Endodermal cell (in vitro differentiated cells): Measurements from ENCODE around the gene ATAD2B. TPM values are rescaled to one million over a fixed set of nuclear protein-coding genes. Genes with fewer than 3 reads are reported as not detected.

ENCODE experiments used
- DNase-seq: peaks from one replicate; pipeline ENCODE4 v3.0.0-alpha.2; 2017
- H3K27ac ChIP-seq: 2 replicates; pipeline ENCODE4 v1.5.1; 2013; ENCODE audit warnings: mild to moderate bottlenecking, low read depth, low read length, moderate library complexity
- H3K27me3 ChIP-seq: 2 replicates; pipeline ENCODE4 v1.6.1; 2013; ENCODE audit warnings: mild to moderate bottlenecking, low read length, moderate library complexity; ENCODE audit not compliant: insufficient read depth, control insufficient read depth, poor library complexity, severe bottlenecking
- H3K36me3 ChIP-seq: 2 replicates; pipeline ENCODE4 v1.7.0; 2013; ENCODE audit warnings: mild to moderate bottlenecking, low read length, moderate library complexity; ENCODE audit not compliant: control insufficient read depth, insufficient read depth
- H3K4me1 ChIP-seq: one replicate; pipeline ENCODE4 v1.7.0; 2013; ENCODE audit warnings: low read length; ENCODE audit not compliant: control insufficient read depth, insufficient read depth
- H3K4me3 ChIP-seq: 2 replicates; pipeline ENCODE4 v1.5.1; 2013; ENCODE audit warnings: mild to moderate bottlenecking, low read length, moderate library complexity
- H3K9ac ChIP-seq: 2 replicates; pipeline ENCODE4 v1.6.1; 2013; ENCODE audit warnings: mild to moderate bottlenecking, low read length, moderate library complexity; ENCODE audit not compliant: poor library complexity, severe bottlenecking; ENCODE audit errors: extremely low read depth
- H3K9me3 ChIP-seq: 2 replicates; pipeline ENCODE4 v1.6.1; 2013; ENCODE audit warnings: mild to moderate bottlenecking, low read length, moderate library complexity; ENCODE audit not compliant: control insufficient read depth
- H3K27ac Mint-ChIP-seq: 2 replicates; pipeline ENCODE4 v1.8.0; 2020; ENCODE audit warnings: mixed read lengths
- H3K27me3 Mint-ChIP-seq: 2 replicates; pipeline ENCODE4 v1.8.0; 2021; ENCODE audit warnings: mild to moderate bottlenecking, mixed read lengths; ENCODE audit not compliant: insufficient read depth
- H3K36me3 Mint-ChIP-seq: 2 replicates; pipeline ENCODE4 v1.8.0; 2020; ENCODE audit warnings: low read depth, mixed read lengths
- H3K4me1 Mint-ChIP-seq: 2 replicates; pipeline ENCODE4 v1.8.0; 2020; ENCODE audit warnings: mixed read lengths
- H3K4me3 Mint-ChIP-seq: 2 replicates; pipeline ENCODE4 v1.8.0; 2020; ENCODE audit warnings: mild to moderate bottlenecking, moderate library complexity, mixed read lengths
- H3K9me3 Mint-ChIP-seq: 2 replicates; pipeline ENCODE4 v1.8.0; 2020; ENCODE audit warnings: mild to moderate bottlenecking, mixed read lengths
- WGBS, 2 experiments: methylation state at CpG; one replicate each; pipeline versions ENCODE4 v1.1.5 to v1.1.7; 2013; ENCODE audit warnings: missing lambda C conversion rate in 2 of 2, mixed read lengths in 1 of 2; ENCODE audit not compliant: insufficient coverage in 1 of 2, insufficient read length in 1 of 2; 5-methylcytosine and 5-hydroxymethylcytosine counted together
- total RNA-seq, 2 donors: library from RNA; stranded (reverse); fragmentation: NEBNext Ultra II Directional in 1 of 2; extraction: Animal tissue kit (Norgen Biotek cat#: 25700) in 1 of 2; gene quantifications; 2 replicates in 1 of 2; 3 replicates in 1 of 2; pipeline ENCODE4 v1.2.1, GENCODE V29; 2021
- TF ChIP-seq, protein P1 (sequence below): fragments of 200-600 bp; sonication (generic); conservative IDR thresholded peaks from 2 replicates; pipeline ENCODE4 v1.5.0; 2021; ENCODE audit warnings: antibody characterized with exemption, mild to moderate bottlenecking

ATAD2B gene
- total RNA-seq, 2 donors from 2014 or later, result 18.6 to 20.7 TPM

DNA sequence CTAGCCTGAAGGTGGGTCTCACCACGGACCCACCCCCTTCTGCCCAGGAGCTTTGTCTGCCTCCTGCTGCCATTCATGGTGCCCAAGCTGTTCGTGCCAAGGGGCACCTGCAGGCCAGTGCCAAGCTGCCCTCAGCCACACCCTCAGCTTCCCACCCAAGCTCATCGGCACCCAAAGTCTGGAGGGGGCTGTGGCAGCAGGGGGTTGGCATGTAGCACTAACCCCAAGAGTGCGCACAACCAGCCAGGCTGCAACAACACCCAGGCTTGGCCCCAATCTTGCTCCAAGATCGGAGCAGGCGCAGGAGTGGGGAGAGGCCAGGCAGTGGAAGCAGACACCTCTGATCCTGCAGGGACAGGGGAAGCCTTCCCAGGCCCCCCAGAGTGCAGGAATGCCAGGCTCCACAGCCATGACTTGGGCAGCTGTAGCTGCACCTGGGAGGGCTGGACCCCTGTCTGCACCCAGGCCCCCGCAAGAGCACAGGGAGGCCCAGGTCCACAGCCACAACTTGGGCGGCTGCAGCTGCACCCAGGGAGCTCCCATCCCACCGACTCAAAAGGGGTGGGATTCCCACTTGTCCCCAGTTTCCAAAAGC lies 89.9 kb downstream of the ATAD2B start:
- H3K36me3 Mint-ChIP-seq, result peaks cover 54% of the 10 kb centered on the region
- TF ChIP-seq, protein P1, sequence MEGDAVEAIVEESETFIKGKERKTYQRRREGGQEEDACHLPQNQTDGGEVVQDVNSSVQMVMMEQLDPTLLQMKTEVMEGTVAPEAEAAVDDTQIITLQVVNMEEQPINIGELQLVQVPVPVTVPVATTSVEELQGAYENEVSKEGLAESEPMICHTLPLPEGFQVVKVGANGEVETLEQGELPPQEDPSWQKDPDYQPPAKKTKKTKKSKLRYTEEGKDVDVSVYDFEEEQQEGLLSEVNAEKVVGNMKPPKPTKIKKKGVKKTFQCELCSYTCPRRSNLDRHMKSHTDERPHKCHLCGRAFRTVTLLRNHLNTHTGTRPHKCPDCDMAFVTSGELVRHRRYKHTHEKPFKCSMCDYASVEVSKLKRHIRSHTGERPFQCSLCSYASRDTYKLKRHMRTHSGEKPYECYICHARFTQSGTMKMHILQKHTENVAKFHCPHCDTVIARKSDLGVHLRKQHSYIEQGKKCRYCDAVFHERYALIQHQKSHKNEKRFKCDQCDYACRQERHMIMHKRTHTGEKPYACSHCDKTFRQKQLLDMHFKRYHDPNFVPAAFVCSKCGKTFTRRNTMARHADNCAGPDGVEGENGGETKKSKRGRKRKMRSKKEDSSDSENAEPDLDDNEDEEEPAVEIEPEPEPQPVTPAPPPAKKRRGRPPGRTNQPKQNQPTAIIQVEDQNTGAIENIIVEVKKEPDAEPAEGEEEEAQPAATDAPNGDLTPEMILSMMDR, result no peak
- H3K4me1 Mint-ChIP-seq, result no peaks in the 10 kb centered on the region
- H3K27me3 Mint-ChIP-seq, result no peaks in the 10 kb centered on the region
- WGBS, 2 experiments, result 72 to 84% methylated on average over 5 to 9 of the region's 9 CpGs
- Histone ChIP-seq H3K4me1 (no peaks in the 10 kb centered on the region), H3K9ac (no peak overlapping the region), H3K9me3 (peaks cover 30% of the 10 kb centered on the region), H3K27ac (no peak overlapping the region), H3K4me3 (no peak overlapping the region), H3K27me3 (no peaks in the 10 kb centered on the region), H3K36me3 (peaks cover 8% of the 10 kb centered on the region)
- no peak overlapping the region for H3K4me3 Mint-ChIP-seq
- DNase-seq, result no peak
- H3K9me3 Mint-ChIP-seq, result peaks cover 21% of the 10 kb centered on the region
- H3K27ac Mint-ChIP-seq, result no peak overlapping the region

- Mint-ChIP-seq H3K27ac (no peak overlapping the region), H3K4me1 (no peaks in the 10 kb centered on the region), H3K9me3 (peaks cover 18% of the 10 kb centered on the region), H3K4me3 (no peak overlapping the region), H3K27me3 (no peaks in the 10 kb centered on the region), H3K36me3 (peaks cover 54% of the 10 kb centered on the region)
- Histone ChIP-seq H3K27me3 (no peaks in the 10 kb centered on the region), H3K4me1 (no peaks in the 10 kb centered on the region), H3K27ac (no peak overlapping the region), H3K36me3 (peaks cover 8% of the 10 kb centered on the region), H3K4me3 (no peak overlapping the region), H3K9ac (no peak overlapping the region), H3K9me3 (peaks cover 30% of the 10 kb centered on the region)
- TF ChIP-seq, protein P1, result no peak
- DNase-seq, result no peak
- 90 to 95% methylated on average over 5 of the region's 5 CpGs for WGBS, 2 experiments
These were observed 90.4 kb downstream of the ATAD2B start for GRCh38 chr2:23836505-23836904.

- no peaks in the 10 kb centered on the region for H3K27me3 Mint-ChIP-seq
- H3K36me3 Mint-ChIP-seq, result peaks cover 51% of the 10 kb centered on the region
- WGBS, 2 experiments, result 94 to 97% methylated on average over 8 to 9 of the region's 9 CpGs
- no peak overlapping the region for H3K27ac Mint-ChIP-seq
- no peak overlapping the region for H3K4me3 ChIP-seq
- H3K27ac ChIP-seq, result no peak overlapping the region
- H3K9me3 Mint-ChIP-seq, result peaks cover 18% of the 10 kb centered on the region
- no peak overlapping the region for H3K4me3 Mint-ChIP-seq
- H3K4me1 ChIP-seq, result no peaks in the 10 kb centered on the region
- H3K4me1 Mint-ChIP-seq, result no peaks in the 10 kb centered on the region
- H3K36me3 ChIP-seq, result peaks cover 8% of the 10 kb centered on the region
- TF ChIP-seq, protein P1, result no peak
- H3K27me3 ChIP-seq, result no peaks in the 10 kb centered on the region
- DNase-seq, result no peak
- no peak overlapping the region for H3K9ac ChIP-seq
- peaks cover 30% of the 10 kb centered on the region for H3K9me3 ChIP-seq
These were observed 90.9 kb downstream of the ATAD2B start for GRCh38 chr2:23835988-23836387.
